GM18499 (cell line): ENCODE results near the gene SPINK6.

Experiments
- ATAC-seq: cut with Tn5 transposase; IDR thresholded peaks from one replicate; pipeline ENCODE4 v1.9.1; 2021; ENCODE audit warnings: moderate number of reproducible peaks; ENCODE audit not compliant: insufficient read depth, unreplicated experiment

The SPINK6 gene

DNA sequence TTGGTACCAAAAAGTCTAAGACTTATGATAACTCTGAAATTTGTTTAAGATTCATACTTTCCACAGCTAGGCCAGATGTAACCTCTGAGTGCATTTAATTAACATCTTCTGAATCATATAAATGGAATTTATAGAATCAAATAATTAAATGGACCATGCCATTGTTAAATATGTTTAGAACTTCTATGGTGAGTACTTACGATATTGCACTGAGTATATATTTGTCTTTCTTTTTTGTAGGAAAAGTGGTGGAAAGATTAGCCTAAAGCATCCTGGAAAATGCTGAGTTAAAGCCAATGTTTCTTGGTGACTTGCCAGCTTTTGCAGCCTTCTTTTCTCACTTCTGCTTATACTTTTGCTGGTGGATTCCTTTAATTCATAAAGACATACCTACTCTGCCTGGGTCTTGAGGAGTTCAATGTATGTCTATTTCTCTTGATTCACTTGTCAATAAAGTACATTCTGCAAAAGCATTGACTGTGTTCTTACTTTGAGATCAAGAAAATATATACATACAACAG, 11.9 kb downstream of the SPINK6 start:
- no peak for ATAC-seq

GRCh38 chr5:148221508-148221907, 18.7 kb downstream of the SPINK6 start:
- no peak for ATAC-seq

DNA sequence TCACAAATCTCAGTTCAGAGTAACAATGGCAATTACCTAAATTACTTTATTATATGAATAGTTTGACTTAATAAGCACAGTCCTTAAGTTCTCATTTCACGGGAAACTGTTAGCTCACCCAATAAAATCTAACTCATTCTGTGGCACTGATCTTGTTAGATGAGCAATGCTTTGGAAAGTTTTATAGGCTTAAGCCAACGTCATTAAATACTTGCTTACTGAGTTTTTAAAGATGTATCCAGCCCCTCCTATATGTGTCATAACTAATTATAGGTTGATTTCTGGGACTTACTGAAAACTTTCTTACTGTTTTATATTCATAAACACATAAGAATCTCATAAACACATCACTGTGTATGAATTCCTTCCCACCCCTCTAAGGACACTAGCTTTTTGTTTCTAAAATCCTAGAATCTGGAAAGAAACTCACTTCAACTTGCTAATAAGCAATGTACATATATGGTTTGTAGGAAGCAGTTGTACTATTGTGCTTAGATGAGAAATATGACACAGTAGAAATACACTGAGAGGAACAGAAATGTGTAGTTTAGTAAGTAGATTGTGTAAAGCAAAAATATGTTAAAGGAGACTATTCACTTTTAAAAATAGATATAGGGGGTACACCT, 21.4 kb downstream of the SPINK6 start:
- ATAC-seq, result no peak

- ATAC-seq, result no peak
These were observed 25.6 kb downstream of the SPINK6 start for GRCh38 chr5:148228392-148228984.

DNA sequence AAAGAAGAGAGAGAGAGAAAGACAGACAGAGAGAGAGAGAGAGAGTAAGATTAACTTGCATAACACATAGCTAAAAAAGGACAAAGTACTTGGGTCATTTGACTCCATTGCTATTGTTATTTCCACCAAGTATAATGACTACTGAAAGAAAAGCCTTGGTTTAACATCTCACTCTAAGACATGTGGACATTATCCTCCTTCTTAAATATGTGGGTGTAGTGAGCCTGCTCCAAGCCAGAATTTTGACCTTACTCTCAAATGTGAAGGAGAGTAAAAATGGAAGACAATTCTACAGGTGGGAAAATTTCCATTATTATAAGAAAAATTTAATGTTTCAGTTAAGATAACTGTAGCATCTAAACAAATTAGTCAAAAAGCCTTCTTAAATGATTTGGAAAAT, 27.0 kb downstream of the SPINK6 start:
- ATAC-seq, result no peak

- no peak for ATAC-seq
These were observed 27.4 kb downstream of the SPINK6 start for GRCh38 chr5:148230240-148230639.

GRCh38 chr5:148237785-148238417, 35.1 kb downstream of the SPINK6 start:
- no peak for ATAC-seq

DNA sequence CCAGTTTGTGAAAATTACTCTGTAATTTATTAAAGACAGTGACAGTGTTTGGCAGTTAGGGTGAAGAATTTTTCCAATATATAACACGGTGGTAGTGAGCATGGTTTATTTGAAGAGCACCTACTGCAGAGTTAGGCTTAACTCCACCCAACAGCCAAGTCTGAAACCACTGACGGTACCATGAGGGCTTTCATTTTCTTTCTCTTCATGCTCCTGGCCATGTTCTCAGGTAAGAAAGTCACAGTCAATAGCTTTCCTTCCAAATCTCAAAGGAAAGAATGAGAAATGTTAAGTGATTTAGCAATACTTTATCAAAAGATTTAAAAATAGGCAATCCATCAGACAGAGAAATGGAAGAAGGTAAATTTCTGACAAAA, 35.6 kb downstream of the SPINK6 start, which contains the start of gene MARCOL:
TSS of gene MARCOL (plus strand) at position 108 of the 377 bp plus-strand sequence. CDS start at position 181, 73 bp downstream.
- ATAC-seq, result no peak

DNA sequence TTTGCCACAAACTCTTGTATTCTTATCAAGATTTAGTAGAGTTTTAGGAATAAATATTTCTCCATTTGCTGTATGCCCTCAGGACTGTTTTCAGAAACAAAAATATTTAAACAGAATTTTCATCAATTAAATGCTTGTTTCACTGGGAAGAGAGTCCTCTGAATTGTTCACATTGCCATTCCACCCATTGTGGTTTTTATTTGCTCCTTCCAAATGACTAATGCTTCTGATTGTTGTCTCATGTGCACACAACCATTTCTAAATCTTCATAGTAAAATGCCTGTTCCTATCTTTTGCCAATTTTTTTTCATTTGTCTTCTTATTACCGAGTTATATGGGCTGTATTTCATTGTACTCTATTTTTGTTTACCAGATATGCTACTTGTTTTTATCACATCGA, 46.1 kb downstream of the SPINK6 start:
- ATAC-seq, result no peak

- no peak for ATAC-seq
These were observed 52.6 kb downstream of the SPINK6 start for GRCh38 chr5:148255456-148255855.

GRCh38 chr5:148259288-148259687, 56.4 kb downstream of the SPINK6 start:
- no peak for ATAC-seq

- ATAC-seq, result no peak
These were observed 58.4 kb downstream of the SPINK6 start for GRCh38 chr5:148261221-148261620.
